HG03460 (cell line): ENCODE results near the gene ACTR3C.
"Not testable (repeated sequence)": the region's sequence is repeated elsewhere in the genome, so short reads cannot be mapped to it uniquely, and the experiment has no call there.

Experiments
- ATAC-seq: cut with Tn5 transposase; IDR thresholded peaks from one replicate; pipeline ENCODE4 v1.9.1; 2021; ENCODE audit not compliant: unreplicated experiment

Gene ACTR3C

DNA sequence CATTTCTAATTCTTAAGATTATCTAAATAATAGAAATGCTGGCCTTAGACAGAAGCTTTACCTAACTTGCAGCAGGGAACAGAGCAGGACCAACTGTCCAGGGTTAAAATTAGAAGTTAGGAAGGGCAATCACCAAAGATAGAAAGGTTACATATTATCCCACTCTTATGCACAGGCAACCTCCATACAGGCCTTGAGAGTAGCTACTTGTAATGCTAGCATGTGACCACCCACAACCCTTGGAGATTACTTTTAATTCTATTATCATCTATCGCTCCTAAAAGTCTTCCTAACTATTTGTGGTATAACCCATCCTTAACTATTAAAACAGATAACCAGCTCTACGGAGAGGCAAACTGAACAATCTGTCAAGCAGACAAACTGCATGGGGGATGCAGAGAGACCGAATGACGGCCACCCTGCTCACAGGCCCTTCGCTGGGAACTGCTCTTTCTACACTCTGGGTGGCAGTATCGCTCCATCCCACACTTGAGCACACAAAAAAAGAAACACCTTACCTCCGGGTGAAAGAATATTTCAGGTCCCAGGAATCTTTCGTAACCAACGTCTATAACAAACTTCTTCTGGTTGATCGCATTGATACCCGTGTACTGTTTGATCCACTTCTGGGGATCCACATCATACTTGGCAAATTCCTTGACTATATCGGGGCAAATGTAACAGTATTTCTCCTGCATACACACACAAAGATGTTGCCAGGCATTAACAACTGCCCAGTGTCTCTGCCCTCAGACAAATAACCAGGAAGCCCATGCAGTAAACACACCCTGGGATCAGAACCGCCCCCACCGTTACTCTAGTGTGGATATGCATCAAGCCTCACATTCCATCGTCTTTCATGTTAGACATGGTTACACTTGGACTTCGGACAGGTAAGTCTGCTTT lies 37.2 kb downstream of the ACTR3C start:
- ATAC-seq = peak; percentile 79

DNA sequence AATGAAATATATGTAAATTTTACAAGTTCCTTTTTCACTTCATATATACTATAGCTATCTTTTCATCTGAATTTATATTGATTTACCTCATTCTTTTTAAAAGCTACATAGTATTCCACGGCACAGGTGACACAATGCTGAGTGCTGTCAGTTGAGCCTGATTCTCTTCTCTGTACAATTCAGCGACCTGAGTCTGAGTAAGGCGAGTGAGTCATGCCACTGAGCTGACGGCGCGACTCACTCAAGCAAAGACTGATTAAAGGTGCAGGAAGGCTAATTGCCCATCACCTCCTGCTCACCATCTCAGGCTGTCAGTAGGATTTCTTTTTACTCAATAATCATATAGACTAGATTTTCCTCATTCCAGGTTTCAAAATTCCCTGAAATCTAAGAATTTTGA lies 39.7 kb downstream of the ACTR3C start:
- not testable (repeated sequence) for ATAC-seq

DNA sequence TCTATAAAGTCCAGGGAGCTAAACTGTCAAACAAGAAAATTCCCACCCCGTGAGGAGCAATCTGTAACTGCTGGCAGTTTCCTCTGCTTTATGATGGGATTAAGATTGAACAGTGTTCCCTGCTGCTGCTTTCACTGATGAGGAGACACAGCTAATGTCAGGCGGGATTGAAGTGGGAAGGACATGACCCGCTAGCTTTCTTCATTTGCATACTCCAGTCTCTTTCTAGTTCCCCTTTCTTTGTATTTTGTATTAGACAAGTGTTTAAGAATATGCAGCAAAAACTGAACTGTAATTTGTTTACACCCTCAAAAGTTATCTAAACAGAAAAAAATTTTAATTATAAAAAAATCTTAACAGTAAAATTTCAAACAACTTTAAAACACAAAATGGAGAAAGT lies 40.2 kb downstream of the ACTR3C start:
- not testable (repeated sequence) for ATAC-seq

DNA sequence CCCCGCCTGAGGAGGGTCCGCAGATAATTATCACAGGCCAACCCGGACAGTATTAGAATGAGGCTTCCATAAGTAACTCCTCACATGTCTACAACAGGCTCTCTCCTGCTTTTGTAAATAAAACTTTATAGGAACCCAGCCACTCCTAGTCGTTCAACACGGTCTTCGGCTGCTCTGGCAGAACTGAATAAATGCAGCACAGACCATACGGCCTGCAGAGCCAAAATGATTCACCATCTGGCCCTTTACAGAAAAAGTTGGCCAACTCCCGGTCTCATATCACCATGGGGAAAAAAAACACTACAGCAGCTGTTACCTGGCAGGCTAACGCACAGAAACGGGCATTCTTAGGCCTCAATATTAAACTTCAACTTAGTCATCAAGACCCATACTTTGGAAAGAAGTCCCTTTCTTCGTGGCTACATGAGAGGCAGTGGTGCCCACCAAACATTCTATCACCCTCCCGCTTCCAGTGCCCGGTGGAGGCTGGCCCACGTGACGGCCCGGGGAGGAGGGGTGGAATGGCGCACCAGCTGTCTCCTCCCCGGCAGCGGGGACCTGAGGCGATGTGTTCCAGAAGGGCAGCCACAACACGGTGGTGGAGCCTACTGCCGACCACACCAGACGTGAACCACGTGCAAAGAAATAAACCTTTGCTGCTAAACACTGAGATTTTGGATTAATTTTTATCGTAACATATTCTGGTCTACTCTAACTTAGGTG lies 41.5 kb downstream of the ACTR3C start:
- ATAC-seq = not testable (repeated sequence)

DNA sequence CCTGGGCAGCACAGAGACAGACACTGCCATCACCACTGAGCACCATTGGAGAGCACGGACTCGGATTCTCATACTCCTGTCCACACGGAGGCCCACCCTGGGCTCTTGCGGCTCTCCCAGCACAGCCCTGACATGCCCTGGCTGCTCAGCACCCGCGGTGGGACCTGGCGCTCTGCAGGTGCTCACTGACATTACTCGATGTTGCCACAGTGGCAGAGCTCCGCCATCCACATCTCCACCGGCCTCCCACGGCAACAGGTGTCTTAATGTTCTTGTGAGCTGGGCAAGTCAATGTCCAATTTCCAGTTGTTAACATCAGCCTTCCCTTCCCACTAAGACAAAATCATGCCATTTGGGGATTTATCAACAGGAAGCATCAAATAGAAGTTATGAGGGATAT lies 45.0 kb downstream of the ACTR3C start:
- not testable (repeated sequence) for ATAC-seq

DNA sequence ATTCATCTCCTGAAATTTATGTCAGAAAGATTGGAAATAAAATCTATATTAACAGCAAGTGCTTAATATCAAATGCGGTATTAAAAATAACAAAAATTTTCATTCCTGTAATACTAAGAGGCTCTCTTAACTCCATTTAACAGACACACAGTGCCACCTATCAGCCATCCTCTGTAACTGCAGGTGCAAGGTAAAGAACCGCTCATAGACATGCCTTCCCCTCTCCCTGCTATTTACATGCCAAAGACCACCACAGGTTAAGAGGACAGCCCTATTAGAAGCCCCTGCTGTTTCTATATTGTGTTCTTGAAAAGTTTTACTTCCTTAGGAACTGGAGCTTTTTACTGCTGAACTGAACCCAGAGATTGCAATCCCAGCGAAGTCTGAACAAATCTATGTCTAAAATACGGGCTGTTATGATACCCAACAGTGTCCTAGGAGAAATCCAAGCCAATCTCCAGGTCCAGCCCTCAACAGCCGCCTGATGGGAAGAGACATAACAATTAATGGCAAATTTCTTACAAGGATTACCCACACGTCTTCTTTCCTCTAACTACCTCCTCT lies 47.1 kb downstream of the ACTR3C start:
- ATAC-seq = not testable (repeated sequence)

DNA sequence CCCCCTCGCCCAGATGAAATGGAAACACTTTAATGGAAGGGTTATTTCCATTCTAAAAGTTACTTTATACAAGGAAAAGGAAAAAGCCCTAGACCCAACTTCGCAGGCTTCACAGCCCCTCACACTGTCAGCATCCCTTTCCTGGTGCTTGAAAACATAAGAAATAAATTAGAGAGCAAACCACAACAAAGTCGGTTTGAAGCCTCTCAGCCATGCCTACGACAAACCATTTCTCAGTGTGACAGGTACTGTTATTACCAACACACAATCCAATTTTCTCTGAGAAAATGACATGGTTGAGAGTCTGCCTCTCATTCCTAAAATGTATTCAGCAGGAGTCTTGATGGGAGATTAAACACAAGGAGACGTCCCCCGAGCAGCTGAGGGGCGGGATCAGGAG lies 51.4 kb downstream of the ACTR3C start:
- not testable (repeated sequence) for ATAC-seq

DNA sequence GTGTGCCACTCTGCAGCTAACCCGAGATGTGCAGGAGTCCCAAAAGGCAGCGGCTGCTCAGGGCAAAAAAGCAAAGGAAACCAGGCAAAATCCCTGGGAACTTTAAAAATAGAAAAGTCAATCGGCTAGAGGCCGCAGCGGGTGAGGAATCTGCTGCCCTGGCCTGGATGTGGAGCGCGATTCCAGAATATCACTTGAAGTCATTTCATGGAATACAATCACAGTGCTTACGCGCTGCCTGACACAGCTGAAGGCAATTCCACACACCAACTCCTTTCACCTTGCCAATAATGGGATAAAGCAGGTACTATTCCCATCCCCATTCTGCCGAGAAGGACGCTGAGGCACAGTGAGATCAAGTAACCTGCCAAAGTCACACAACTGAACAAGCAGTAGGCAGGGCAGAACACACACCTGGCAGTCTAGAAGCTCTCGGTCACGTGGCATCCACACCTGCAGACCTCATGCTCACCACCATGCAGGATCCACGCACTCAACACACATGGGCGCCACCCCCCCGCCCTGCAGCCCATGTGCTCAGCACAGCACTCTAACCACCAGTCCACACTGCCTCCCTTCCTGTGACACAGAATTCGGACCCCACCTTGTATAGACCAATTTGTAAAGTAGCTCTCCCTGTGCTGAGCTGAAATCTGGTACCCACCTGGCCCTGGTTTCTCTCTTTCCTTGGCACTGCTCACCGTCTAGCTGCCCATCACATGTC lies 53.1 kb downstream of the ACTR3C start:
- ATAC-seq = not testable (repeated sequence)

DNA sequence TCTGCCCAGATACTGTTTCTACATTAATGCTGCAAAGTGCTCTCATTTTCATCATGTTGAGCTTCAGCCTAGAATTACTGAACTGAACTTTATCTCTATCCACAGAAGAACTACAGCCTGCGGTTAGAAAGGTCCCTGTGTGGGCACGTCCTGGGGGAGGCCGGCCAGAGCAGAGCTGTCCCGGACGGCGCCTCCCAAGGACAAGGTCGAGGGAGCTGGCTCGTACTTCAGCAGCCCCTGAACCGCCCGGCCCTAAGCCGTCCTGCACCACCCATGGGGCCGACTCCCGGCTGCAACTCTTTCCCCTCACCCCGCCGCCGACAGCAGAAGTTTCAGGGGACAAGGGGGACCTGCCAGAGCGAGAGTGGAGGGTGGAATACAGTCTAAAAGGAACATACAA lies 54.5 kb downstream of the ACTR3C start:
- not testable (repeated sequence) for ATAC-seq

DNA sequence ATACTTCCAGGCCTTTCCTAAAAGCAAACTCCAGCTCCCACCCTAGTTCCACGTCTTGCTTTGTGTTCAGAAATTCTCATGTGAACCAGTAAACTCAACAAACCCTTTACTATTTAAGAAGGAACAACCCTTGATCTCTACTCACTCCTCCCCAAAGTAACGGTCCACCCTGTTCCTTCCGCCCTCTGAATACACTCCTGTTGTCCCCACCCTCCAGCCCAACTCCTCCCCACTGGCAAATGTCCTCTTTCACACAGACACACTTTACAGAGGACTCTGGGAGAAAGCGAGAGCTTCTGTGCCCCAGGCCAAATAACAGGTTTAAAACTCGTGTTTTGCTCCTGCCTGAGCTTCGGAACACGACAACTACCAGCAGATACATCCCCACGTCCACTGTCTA lies 55.1 kb downstream of the ACTR3C start:
- not testable (repeated sequence) for ATAC-seq

DNA sequence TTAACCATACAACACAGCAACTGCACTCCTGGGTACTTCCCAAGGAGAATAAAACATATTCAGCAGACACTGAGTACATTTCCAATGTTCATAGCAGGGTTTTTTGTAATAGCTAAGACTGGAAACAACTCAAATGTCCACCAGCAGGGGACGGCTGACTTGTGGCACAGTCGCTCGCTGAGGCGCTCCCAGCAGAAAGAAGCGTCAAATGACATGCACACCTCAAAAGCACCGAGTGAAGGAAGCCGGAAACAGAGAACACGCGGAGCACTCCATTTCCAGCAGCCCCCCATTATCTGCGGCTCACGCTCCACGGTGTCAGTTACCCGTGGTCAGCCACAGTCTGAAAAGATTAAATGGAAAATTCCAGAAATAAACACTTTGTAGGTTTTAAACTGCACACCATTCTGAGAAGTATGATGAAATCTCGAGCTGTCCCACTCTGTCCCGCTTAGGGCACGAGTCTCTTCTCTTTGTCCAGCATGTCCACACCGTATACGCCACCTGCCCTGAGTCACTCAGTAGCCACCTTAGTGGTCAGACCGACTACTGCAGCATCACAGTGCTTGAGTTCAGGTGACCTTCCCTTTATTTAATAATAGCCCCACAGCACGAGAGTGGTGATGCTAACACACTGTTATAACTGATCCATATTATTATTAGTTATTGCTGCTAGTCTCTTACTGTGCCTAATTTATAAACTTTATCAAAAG lies 56.2 kb downstream of the ACTR3C start:
- not testable (repeated sequence) for ATAC-seq

DNA sequence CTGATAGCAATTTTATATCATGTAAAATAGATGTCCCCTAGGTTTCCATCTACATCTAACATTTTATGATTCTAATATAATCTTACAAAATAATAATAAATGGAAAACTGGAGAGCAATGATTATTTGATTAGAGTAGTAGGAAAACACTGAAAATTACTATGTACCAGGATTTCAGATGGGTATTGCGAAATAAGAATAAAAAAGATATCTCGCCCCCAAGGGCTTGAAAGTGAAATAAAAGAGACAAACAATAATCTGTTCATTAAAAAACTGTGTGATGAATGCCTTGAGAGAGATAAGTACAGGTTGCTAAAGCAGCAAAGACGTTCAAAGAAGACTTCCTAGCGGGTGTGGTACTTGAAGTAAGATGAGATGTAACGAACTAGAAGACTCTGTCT lies 60.7 kb downstream of the ACTR3C start:
- not testable (repeated sequence) for ATAC-seq

DNA sequence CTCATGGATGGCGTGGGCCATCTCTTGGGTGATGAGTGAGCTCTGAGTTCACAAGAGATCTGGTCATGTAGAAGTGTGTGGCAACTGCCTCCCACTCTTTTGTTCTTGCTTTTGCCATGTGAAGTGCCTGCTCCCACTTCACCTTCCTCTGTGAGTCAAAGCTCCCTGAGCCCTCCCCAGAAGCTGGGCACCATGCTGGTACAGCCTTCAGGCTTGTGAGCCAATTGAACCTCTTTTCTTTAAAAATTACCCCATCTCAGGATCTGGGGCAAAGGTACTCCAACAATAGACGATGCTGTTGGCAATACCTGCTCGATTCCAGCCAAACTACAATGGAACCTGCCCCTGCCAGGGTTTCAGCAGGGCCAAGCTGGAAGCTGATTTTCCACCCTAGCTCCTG lies 75.6 kb downstream of the ACTR3C start:
- not testable (repeated sequence) for ATAC-seq

DNA sequence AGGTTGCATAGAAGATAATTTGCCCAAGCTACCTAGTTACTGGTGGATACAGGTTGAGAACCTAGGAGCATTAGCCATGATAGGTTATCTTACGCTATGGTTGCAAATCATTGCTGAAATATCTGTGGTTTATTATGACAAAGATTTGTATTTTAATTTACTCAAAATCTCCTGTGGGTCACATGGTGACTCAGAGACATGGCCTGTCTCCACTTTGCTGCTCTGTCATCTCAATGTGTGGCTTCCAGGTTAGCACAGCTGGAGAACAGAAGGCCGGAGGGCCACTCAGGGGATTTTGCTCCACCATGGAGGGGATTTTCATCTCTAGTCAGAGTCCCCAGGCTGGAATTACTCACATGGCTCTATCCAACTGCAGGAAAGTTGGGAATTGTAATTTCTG lies 78.1 kb downstream of the ACTR3C start:
- ATAC-seq = not testable (repeated sequence)

DNA sequence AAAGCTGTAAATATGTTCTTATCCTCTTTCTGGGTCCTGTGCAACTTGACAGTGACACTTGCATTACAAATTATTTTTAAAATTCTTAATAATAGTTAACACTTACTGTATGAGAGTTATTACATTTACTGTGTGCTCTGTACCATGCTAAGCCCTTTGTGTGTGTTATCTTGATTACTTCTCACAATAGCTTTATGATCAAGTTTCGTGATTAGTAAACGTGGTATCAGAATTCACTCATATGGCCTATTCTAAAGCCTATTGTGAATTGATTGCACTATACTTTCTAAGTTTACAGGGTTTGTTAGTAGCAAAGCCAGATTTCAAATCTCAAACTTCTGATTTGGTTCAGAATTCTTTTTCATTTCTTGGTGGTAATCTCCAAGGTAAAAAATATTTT lies 80.4 kb downstream of the ACTR3C start:
- ATAC-seq = not testable (repeated sequence)

DNA sequence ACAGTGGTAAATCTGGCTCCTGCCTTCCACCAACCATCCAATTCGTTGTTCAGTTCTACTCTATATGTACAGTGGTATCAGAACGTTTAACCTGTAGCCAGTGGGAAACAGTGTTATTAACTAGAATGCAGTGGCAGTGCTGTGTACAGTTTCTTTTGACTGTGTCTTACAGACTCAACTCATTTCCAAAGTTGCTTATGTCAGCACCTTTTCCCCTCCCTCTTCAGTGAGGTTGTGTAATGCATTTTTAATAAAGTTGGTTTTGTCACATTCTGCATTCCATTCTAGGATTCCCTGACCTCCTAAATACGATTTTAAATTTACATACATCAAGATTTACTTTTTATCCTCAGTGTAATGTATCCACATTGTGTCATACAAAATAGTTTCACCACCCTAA lies 97.9 kb downstream of the ACTR3C start:
- ATAC-seq = not testable (repeated sequence)

DNA sequence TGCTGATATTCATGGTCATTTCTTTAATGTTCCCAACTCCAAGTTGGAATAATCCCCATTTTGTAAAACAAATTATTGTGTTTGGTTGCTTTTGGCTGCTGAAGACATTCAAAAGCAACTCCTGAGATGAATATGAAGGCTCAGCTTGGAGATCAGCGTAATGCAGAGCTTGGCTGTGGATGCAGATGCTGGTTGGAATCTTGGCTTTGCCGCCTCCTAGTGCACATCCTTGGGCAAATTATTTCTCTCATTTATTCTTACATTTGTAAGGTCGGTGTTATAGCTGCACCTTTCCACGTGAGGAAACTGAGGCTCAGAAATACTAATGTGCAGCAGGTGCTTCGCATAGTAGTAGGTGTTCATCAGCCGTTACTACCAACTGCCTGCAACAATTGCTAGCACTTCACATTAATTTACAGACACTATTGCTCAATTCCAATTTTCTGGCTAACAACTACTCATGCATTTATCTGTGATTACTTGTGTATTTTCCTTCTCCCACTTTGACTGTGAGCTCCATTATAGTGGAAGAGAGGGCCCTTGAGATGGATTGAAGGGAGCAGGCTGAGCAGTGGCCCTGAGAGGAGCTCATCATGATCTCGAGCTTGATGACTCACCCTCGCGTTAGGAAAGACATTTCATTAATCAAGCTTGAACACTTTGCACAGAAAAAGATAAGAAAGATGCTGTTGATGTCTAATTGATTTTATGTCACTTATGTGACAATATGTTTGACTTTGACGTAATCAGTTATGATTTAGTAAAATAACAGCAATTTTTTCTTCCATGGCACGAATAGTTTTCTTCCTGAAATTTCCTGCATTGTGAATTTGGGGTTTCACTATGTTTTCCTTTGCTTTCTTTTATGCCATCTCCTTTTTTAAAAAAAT lies 101.0 kb downstream of the ACTR3C start:
- not testable (repeated sequence) for ATAC-seq

DNA sequence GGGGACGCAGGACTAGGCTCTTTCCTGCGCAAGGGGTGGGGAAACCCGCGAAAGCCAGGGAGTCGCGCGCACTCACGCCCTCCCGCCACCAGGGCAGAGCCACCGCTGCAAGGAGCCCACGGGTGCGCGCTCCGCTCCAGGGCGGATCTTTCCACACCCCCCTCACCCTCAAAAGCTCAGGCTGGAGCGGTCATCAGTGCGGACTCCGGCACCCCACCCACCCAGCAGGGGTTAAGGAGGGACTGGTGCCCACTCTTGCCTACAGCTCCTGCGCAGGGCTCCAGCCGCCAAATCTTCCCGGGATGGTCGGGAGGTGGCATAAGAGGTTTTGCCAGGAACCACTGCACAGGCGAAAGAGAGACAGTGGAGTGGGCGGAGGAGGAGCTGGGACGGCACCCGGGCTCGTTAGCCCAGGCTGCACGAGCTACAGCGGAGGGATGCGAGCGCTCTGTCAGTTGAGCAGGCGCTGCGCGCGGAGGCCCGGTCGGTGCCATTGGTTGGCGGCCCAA lies 102.6 kb downstream of the ACTR3C start:
- not testable (repeated sequence) for ATAC-seq
